Testis (tissue), 2 donors: ENCODE data around the gene GRK1.

Source experiments
- CTCF ChIP-seq, 3 experiments: fragments of 450-650 bp in 2 of 3; fragments of 200-600 bp in 1 of 3; sonication (generic) in 1 of 3; IDR thresholded peaks; one replicate each; pipeline ENCODE4 v1.5.1; 2016 to 2019; ENCODE audit warnings: antibody characterized with exemption in 3 of 3, mild to moderate bottlenecking in 2 of 3, moderate library complexity in 1 of 3
- POLR2A ChIP-seq: fragments of 450-650 bp; IDR thresholded peaks from one replicate; pipeline ENCODE4 v1.6.1; 2017; ENCODE audit warnings: antibody characterized with exemption, mild to moderate bottlenecking, moderate library complexity

- TF ChIP-seq CTCF (IDR thresholded peaks at IDR 0.05) (no peak), POLR2A (no peak)
Observed at GRCh38 chr13:113634279-113635047, 32.6 kb upstream of the GRK1 start.
